Measurements from ENCODE around the gene SORD.

The SORD gene

DNA sequence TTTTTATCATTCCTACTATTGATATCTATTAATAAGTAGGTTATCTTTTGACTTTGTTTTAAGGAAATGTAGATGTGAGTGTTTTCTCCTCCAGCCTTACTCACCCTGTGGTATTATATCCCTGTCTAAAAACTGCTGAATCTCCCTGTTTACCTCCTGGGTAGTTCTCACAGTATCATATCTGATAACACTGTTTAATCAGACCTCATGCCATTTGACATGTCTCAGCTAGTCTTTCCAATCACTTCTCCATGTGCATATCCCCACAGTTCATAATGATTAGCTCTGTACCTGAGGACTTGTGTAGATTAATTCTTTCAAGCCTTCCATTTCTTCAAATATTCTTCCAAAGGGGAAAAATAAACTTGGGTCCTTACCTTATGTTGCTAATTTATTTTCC lies 60.2 kb downstream of the SORD start:
- no peak for FAIRE-seq
- DNase-seq (ENCODE audit: insufficient read length, low spot score) = no peak
- no peak for TF ChIP-seq POU2F2 (IDR thresholded peaks at IDR 0.05; ENCODE audit: low read depth, low read length)
- no peak for TF ChIP-seq PAX5 (IDR thresholded peaks at IDR 0.05; ENCODE audit: insufficient read depth, low read length, severe bottlenecking)
- TF ChIP-seq TAF1 (IDR thresholded peaks at IDR 0.05; ENCODE audit: low read depth, low read length) = no peak
- TF ChIP-seq SPI1 (IDR thresholded peaks at IDR 0.05; ENCODE audit: low read depth, low read length) = no peak
- TF ChIP-seq POLR2A (IDR thresholded peaks at IDR 0.05; ENCODE audit: low read depth, low read length) = no peak
- TF ChIP-seq POLR2AphosphoS5 (IDR thresholded peaks at IDR 0.05; ENCODE audit: low read depth, low read length) = no peak

DNA sequence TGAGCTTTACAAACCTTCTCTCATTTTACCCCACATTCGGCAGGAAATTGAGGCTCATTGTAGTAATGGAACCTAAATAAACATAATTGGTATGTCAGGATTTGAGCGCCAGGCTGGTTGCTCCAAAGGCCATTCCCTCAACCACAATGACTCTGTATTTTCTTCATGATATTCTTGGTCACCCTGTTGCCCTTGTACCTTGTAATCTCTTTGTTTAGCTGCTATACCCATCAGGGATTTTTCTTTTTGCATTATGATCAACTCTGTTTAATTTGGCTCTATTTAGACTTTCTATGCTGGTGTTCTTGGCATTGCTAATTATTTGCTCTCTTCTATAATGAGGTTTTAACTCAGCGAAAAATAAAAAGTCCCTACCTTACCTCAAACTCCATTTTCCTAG lies 61.2 kb downstream of the SORD start:
- FAIRE-seq = no peak
- no peak for TF ChIP-seq TAF1 (IDR thresholded peaks at IDR 0.05; ENCODE audit: low read depth, low read length)
- no peak for TF ChIP-seq SPI1 (IDR thresholded peaks at IDR 0.05; ENCODE audit: low read depth, low read length)
- TF ChIP-seq POLR2A (IDR thresholded peaks at IDR 0.05; ENCODE audit: low read depth, low read length) = no peak
- no peak for TF ChIP-seq POLR2AphosphoS5 (IDR thresholded peaks at IDR 0.05; ENCODE audit: low read depth, low read length)
- no peak for TF ChIP-seq POU2F2 (IDR thresholded peaks at IDR 0.05; ENCODE audit: low read depth, low read length)
- TF ChIP-seq PAX5 (IDR thresholded peaks at IDR 0.05; ENCODE audit: insufficient read depth, low read length, severe bottlenecking) = no peak
- DNase-seq (ENCODE audit: insufficient read length, low spot score) = no peak

DNA sequence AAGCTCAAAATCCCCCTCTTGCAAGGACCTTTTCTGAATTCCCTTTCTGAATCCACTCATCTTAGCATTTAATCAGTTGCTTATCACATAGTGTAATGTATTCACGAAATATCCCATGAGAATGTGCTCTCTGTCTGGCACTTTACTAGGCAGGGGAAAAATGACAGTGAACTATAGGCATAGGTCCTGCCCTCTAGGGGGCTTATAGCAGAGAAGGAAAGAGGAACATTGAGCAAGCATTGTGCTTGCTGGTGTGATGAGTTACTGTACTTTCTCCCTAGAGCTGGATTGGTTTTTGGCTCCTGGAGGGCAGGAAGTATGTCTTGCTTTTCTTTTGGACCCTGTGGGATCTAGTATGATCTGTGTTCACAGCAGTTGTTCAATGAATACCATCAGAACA lies 64.5 kb downstream of the SORD start:
- TF ChIP-seq POU2F2 (IDR thresholded peaks at IDR 0.05; ENCODE audit: low read depth, low read length) = no peak
- TF ChIP-seq PAX5 (IDR thresholded peaks at IDR 0.05; ENCODE audit: insufficient read depth, low read length, severe bottlenecking) = no peak
- no peak for TF ChIP-seq POLR2AphosphoS5 (IDR thresholded peaks at IDR 0.05; ENCODE audit: low read depth, low read length)
- TF ChIP-seq SPI1 (IDR thresholded peaks at IDR 0.05; ENCODE audit: low read depth, low read length) = no peak
- TF ChIP-seq POLR2A (IDR thresholded peaks at IDR 0.05; ENCODE audit: low read depth, low read length) = no peak
- no peak for TF ChIP-seq TAF1 (IDR thresholded peaks at IDR 0.05; ENCODE audit: low read depth, low read length)
- DNase-seq (ENCODE audit: insufficient read length, low spot score) = no peak
- FAIRE-seq = no peak

DNA sequence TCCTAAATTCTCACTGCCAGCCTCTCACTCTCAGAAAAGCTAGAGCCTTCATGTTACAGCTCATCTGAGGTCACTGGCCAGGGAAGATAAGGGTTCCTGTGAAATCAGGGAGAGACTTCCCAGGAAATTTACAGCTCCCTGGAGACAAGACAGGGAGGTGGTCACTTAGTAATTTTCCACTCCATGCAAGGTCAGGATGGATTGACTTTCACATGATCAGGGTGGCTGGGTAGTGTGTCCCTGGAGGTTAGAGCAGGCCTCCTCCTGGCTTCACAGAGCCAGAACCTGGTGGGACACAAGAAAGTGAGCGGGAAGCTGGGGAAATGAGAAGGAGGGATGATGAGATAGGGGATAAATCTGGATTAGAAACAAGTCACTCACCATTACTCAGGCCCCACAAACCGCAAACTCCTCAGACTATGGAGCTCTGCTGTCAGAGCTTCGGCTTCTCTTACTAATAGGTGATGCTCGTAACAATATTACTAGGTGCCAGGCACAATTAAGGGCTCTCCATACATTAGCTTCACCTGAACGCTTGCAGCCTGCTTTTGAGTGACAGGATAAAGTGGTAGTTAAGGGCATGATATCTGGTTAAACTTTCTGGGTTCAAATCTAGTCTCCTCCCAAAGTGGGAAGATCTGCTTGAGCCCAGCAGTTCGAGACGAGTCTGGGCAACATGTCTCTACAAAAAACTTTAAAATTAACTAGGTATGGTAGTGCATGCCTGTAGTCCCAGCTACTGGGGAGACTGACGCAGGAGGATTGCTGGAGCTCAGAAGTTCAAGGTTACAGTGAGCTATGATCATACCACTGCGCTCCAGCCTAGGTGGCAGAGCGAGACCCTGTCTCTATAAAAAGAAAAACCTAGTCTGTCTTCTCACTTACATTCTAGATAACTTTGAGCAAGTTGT lies 66.1 kb downstream of the SORD start:
- FAIRE-seq (no peak), DNase-seq (ENCODE audit: insufficient read length, low spot score) (no peak)
- TF ChIP-seq SPI1 (IDR thresholded peaks at IDR 0.05; ENCODE audit: low read depth, low read length) (no peak), PAX5 (IDR thresholded peaks at IDR 0.05; ENCODE audit: insufficient read depth, low read length, severe bottlenecking) (no peak), POLR2A (IDR thresholded peaks at IDR 0.05; ENCODE audit: low read depth, low read length) (no peak), POU2F2 (IDR thresholded peaks at IDR 0.05; ENCODE audit: low read depth, low read length) (no peak), POLR2AphosphoS5 (IDR thresholded peaks at IDR 0.05; ENCODE audit: low read depth, low read length) (no peak), TAF1 (IDR thresholded peaks at IDR 0.05; ENCODE audit: low read depth, low read length) (no peak)

DNA sequence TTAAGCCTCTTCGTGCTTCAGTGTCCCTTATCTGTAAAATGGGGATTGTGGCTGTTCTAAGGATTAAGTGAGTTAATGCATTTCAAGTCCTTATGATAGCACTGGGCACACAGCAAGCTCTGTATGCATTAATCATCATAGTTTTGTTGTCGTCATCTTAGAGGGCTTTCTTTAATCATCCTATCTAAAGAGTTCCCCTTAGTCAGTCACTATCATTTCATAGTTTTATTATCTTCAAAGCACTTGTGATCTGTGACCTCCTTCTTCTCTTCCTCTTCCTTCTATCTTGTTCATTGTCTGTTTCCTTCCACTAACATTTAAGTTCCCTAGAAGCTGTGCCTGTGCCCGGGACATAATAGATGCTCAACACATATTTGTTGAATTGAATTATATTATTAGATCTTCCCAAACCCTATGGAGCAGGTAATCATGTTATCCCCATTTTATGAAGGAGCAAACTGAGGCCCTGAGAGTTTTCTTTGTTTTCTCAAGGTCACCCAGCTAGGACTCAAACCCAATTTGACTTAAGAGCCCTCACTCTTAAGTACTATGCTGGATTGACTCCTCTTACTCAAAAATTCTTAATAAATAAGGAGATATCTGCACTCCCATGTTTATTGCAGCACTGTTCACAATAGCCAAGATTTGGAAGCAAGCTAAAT lies 66.8 kb downstream of the SORD start:
- no peak for TF ChIP-seq POLR2AphosphoS5 (IDR thresholded peaks at IDR 0.05; ENCODE audit: low read depth, low read length)
- no peak for TF ChIP-seq PAX5 (IDR thresholded peaks at IDR 0.05; ENCODE audit: insufficient read depth, low read length, severe bottlenecking)
- TF ChIP-seq POU2F2 (IDR thresholded peaks at IDR 0.05; ENCODE audit: low read depth, low read length) = no peak
- TF ChIP-seq POLR2A (IDR thresholded peaks at IDR 0.05; ENCODE audit: low read depth, low read length) = no peak
- no peak for TF ChIP-seq SPI1 (IDR thresholded peaks at IDR 0.05; ENCODE audit: low read depth, low read length)
- TF ChIP-seq TAF1 (IDR thresholded peaks at IDR 0.05; ENCODE audit: low read depth, low read length) = no peak
- no peak for DNase-seq (ENCODE audit: insufficient read length, low spot score)
- FAIRE-seq = no peak

DNA sequence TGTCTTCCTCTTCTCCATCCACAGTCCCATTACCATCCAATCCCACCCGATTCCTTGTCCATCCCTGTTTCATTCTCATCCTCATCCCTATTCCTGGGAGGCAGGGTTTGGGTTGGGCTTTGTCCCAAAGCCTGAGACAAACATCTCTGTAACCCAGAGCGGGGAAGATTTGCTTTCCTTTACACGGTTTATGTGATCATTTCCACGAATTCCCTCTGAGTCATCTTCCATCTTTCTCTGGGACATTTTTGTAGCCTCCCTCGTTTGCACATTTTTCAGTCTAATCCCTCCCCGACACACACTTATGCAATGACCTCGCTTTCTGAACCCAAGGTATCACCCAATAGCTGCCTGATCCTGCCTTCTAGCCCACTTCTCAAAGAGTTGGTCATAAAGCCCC lies 68.2 kb downstream of the SORD start:
- TF ChIP-seq POU2F2 (IDR thresholded peaks at IDR 0.05; ENCODE audit: low read depth, low read length) = no peak
- FAIRE-seq (no peak), DNase-seq (ENCODE audit: insufficient read length, low spot score) (no peak)

DNA sequence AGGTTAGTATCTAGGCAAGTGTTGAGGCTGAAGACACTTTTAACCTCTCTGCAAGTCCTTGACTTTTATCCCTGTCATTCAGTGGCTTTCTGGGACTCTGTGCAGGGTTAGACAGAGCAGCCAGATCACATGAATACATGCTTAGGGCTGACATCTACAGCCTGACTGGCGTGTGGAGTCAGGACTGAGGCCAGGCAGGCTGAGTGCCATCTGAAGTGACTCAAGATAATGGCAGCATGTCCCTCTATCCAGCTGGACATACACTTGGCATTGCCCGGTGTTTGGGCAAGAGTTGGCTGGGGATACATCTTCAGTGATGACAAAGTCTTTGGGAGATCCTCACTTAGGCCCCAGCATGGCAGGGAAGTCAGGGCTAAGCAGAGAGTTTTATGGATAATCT lies 68.6 kb downstream of the SORD start:
- FAIRE-seq (no peak), DNase-seq (ENCODE audit: insufficient read length, low spot score) (no peak)
- TF ChIP-seq POU2F2 (IDR thresholded peaks at IDR 0.05; ENCODE audit: low read depth, low read length) = no peak
- TF ChIP-seq TAF1 (IDR thresholded peaks at IDR 0.05; ENCODE audit: low read depth, low read length) = no peak
- TF ChIP-seq POLR2A (IDR thresholded peaks at IDR 0.05; ENCODE audit: low read depth, low read length) = no peak
- TF ChIP-seq PAX5 (IDR thresholded peaks at IDR 0.05; ENCODE audit: insufficient read depth, low read length, severe bottlenecking) = no peak
- no peak for TF ChIP-seq POLR2AphosphoS5 (IDR thresholded peaks at IDR 0.05; ENCODE audit: low read depth, low read length)
- no peak for TF ChIP-seq SPI1 (IDR thresholded peaks at IDR 0.05; ENCODE audit: low read depth, low read length)

DNA sequence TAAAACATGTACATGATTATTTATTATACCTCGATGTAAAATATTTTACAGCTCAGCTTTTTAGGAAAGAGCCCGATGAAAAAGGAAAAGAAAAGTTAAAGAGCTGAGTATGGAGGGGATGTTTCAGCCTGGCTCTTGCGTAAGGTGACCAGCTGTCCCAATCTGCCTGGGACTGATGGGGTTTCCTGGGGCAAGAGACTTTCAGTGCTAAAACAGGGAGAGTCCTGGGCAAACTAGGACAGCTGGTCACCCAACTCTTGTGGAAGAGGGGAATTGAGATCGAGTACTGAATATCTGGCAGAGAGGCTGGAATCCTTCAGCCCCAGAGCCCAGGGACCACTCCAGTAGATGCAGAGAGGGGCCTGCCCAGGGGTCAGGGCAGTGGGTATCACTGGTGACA lies 70.0 kb downstream of the SORD start:
- FAIRE-seq (no peak), DNase-seq (ENCODE audit: insufficient read length, low spot score) (no peak)
- no peak for TF ChIP-seq TAF1 (IDR thresholded peaks at IDR 0.05; ENCODE audit: low read depth, low read length)

DNA sequence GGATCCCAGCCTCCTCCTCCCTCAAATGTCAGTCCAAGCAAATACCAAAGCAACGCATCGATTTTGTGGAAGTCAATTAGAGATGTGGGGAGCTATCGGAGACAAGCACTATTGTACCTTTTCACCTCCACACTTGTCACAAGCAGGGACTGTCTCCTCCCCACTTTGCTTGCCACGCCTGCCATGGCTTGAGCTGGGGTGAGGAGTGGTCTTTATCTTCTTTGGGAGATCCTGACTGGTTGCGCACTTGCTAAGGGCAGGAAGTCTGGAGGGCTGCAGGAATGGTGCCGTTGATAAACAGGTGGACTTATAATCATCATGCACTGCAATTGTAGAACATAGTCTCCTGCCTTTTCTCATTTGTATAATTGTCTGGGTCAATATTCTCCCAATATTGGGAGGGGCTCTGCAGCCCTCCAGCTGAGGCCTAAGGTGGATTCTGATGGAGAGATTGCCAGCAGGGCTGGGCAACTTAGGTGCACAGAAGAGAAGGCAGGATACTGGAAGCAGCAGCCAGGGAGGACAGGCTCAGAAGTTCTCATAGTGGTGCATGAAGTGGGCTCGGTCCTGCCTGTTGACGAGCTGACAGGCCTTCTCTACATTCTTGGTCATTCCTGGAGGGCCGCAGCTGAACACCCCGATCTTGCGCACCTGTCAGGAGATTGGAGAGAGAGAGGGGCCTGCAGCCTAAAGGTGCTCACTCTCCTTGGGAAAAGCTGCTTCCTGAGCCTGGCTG lies 70.8 kb downstream of the SORD start:
- no peak for DNase-seq (ENCODE audit: insufficient read length, low spot score)
- FAIRE-seq = no peak
- TF ChIP-seq POU2F2 (IDR thresholded peaks at IDR 0.05; ENCODE audit: low read depth, low read length) (no peak), POLR2A (IDR thresholded peaks at IDR 0.05; ENCODE audit: low read depth, low read length) (no peak), SPI1 (IDR thresholded peaks at IDR 0.05; ENCODE audit: low read depth, low read length) (no peak), PAX5 (IDR thresholded peaks at IDR 0.05; ENCODE audit: insufficient read depth, low read length, severe bottlenecking) (no peak), POLR2AphosphoS5 (IDR thresholded peaks at IDR 0.05; ENCODE audit: low read depth, low read length) (no peak), TAF1 (IDR thresholded peaks at IDR 0.05; ENCODE audit: low read depth, low read length) (no peak)

All from GM12891 (cell line).